Left renal pelvis (tissue), 4 donors: ENCODE measurements around the gene ARAP2. TPM values are rescaled to one million over a fixed set of nuclear protein-coding genes. Genes with fewer than 3 reads are reported as not detected.

ENCODE experiments used
- DNase-seq, 4 donors: peaks; one replicate each; pipeline ENCODE4 v3.0.0-alpha.2; 2013; ENCODE audit warnings: low read depth in 4 of 4, low spot score in 3 of 4
- polyA plus RNA-seq, 4 donors: library from polyadenylated mRNA; unstranded; fragments of 120-200 nt; gene quantifications; one replicate each; pipeline ENCODE4 v1.2.1, GENCODE V29; 2013; ENCODE audit not compliant: insufficient read length in 4 of 4

Gene ARAP2
- polyA plus RNA-seq, 4 donors = 7.1 to 8.6 (median 7.5) TPM

DNA sequence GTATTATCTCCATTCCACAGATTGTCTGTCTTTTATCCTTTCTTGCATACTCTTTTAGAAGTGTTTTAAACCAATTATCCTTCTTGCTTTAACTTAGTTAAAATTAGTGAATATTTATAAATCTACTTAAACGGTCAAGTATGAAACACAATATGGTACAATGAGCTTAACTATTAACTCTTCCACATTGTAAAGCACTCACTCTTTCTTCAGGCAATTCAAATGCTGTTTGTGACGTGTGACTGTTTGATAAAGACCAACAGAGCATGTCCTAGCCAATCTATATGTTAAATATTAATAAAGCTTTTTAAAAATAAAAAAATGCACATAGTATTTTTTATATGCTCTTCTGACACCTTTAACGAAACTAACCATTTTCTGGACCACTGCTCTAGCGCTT is 192.7 kb downstream of the ARAP2 start:
- no peak for DNase-seq

DNA sequence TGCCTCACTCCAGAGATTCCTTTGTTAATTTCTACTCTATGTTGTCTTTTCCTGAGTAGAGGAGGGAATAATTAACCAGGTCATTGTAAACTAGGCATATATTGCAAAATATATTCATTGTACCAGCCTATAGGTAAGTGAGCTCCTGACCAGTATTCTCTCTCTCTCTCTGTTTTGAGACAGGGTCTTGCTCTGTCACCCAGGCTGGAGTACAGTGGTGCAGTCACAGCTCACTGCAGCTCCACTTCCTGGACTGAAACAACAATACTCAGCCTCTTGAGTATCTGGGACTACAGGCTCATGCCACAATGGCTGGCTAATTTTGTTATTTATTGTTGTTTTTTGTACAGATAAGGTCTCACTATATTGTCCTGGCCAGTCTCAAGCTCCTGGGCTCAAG is 198.3 kb downstream of the ARAP2 start:
- no peak for DNase-seq

DNA sequence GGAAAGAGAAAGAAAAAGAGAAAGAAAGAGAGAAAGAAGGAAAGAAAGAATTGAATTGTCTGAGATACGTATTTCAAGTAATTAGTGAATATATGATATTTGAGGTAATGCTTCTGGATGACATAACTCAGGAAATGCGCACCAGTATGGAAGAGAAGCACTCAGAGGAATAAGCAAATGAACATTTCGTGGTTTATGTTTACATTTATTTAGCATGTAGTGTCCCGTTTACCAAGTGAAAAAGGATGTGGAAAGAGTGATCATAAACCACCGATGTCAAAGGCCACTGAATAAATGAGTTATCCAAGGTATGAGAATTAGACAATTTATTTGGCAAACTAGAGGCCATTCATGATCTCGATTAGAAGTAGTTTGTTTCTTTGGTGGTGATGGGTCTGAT is 200.4 kb downstream of the ARAP2 start:
- no peak for DNase-seq

DNA sequence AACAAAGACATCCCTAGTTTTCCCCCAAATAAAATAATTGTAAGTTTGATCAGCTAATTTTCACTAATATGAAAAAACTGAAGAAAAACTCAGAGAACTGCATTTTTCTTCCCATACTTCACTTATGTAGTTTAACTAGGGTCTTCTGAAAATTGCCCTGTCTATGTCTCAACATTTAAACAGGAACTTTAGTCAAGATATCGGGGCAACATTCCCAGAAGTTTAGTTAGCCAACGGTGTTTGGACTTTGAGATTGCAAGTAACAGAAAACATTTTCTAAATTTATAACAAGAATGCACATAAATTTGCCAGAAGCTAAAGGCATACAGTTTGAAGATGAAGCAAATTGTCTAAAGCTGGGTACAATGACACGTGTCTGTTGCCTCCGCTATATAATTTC is 201.1 kb downstream of the ARAP2 start:
- no peak for DNase-seq

GRCh38 chr4:36042122-36042970 is 202.0 kb downstream of the ARAP2 start:
- DNase-seq = no peak

DNA sequence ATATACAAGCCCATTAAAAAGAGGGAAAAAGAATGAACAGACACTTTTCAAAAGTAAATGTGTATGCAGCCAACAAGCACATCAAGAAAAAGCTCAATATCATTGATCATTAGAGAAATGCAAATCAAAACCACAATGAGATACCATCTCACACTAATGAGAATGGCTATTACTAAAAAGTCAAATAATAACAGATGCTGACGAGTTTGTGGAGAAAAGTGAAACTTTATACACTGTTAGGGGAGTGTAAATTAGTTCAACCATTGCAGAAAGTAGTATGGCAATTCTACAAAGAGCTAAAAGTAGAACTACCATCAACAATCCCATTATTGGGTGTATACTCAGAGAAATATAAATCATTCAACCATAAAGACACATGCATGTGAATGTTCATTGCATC is 203.0 kb downstream of the ARAP2 start:
- DNase-seq = no peak

DNA sequence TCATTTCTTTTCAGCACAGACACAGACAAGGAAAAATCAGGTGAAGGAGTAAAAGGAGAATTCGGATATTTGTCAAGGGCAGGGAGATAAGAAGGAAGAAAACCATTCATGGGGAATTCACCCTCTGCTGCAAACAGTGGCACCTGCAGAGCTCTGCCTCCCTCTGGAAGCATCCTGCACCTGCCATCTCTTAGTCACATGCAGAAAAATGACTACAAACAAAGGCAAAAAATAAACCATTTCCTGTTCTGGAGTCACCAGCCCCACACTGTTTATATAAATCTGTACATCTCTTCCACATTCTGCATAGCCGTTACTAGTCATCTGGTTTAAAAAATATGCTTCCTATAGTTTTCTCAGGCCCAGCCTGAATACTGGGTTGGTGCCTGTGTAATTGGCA is 205.3 kb downstream of the ARAP2 start:
- no peak for DNase-seq

- no peak for DNase-seq
Measured at GRCh38 chr4:36038491-36038890, 205.8 kb downstream of the ARAP2 start.

DNA sequence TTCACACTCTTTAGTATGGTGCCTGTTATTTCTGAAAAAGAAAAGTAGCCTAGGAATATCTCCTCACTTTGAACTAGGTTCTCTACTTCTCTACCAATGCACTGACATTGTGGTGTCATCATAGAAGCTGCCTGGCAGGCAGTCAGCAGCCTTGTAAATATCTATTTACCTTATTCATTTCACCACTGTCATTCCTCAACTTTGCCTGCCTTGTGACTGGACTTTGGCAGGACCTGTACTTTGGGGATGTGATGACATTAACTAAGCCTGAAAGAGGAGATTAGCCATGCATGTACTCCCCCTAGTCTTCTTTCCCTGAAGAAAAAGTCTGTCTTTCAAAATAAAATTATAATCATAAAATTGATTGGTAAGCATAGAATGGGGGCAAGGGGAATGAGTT is 207.2 kb downstream of the ARAP2 start:
- no peak for DNase-seq

- DNase-seq = no peak
Measured at GRCh38 chr4:36029951-36030350, 214.4 kb downstream of the ARAP2 start.

GRCh38 chr4:36027203-36027602 is 217.1 kb downstream of the ARAP2 start:
- DNase-seq = no peak

- DNase-seq = no peak
Measured at GRCh38 chr4:36026348-36026880, 217.9 kb downstream of the ARAP2 start.

DNA sequence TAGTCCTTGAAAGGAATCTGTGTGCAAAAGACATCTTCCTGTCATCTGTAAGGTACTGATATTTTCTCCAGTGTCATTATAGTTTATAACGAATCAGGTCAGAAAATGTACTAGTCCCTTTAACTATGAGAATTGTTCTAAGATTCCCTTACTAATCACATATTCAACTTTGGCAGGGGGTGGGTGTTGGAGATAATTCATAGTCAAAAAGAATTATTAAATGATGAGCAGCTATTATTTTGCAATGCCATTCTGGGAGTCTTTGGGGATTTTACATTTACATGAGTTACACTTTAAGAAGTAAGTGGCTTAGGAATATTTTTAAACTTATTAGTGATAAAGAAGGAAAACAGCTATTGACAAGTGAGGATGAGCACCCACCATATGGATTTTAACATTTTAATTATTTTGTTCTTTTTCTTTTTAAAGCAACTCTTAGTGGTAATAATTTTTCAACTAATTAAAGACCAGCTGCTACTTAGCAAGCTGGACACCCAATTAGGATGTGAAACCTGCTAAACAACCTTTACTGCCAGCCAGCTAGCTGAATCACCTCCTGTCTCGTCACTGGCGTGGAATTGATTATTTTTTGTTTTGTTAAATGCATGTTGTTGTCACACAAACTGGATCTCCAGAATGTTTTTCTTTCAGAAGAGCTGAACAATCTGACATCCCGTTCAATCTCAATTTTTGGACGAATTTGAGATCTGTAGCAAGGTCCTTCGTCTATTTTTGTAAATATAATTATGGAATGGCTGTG is 219.2 kb downstream of the ARAP2 start:
- no peak for DNase-seq

GRCh38 chr4:36020351-36020750 is 224.0 kb downstream of the ARAP2 start:
- no peak for DNase-seq

Other genes with a start within 250 kb of the ARAP2 start
- gene DTHD1, start 37.1 kb upstream of the ARAP2 start, polyA plus RNA-seq = not detected